Caco-2 (cell line): ENCODE measurements around the gene ZNF385A. TPM values are rescaled to one million over a fixed set of nuclear protein-coding genes. Genes with fewer than 3 reads are reported as not detected.

Experiments used
- BruUV-seq: library from RNA; stranded (reverse); fragments of 400-500 nt; replicated peaks from 2 replicates; lab custom pipeline; 2021; lab: Mats Ljungman, UMichigan
- CTCF ChIA-PET: fragments of 300-600 bp; sonication (Branson Sonifier 250); formaldehyde crosslinking; loops from one replicate; lab custom pipeline; 2022; ENCODE audit warnings: antibody characterized with exemption; lab: Charles Lee
- POLR2A ChIA-PET: fragments of 300-600 bp; sonication (Branson Sonifier 250); formaldehyde crosslinking; loops from one replicate; lab custom pipeline; 2022; ENCODE audit warnings: antibody characterized with exemption; lab: Charles Lee
- DNase-seq, 2 experiments: peaks; one replicate each; pipeline versions ENCODE4 v3.0.0 to v3.0.0-alpha.2; 2020 to 2022
- H3K27me3 ChIP-seq: replicated peaks from 2 replicates; pipeline ENCODE4 v1.6.0; 2011; ENCODE audit warnings: low read length; ENCODE audit not compliant: control insufficient read depth, insufficient read depth
- H3K36me3 ChIP-seq: 2 replicates; pipeline ENCODE4 v1.5.1; 2011; ENCODE audit warnings: low read length; ENCODE audit not compliant: control insufficient read depth, insufficient read depth
- H3K4me1 ChIP-seq: fragments of 250-450 bp; sonication (Bioruptor Pico); 2 replicates; pipeline ENCODE4 v1.5.1; 2020; ENCODE audit warnings: mild to moderate bottlenecking
- H3K4me3 ChIP-seq: 2 replicates; pipeline ENCODE4 v1.5.1; 2011; ENCODE audit warnings: low read depth, mild to moderate bottlenecking, control low read depth, low read length
- H3K9me3 ChIP-seq: fragments of 250-450 bp; sonication (Bioruptor Pico); 2 replicates; pipeline ENCODE4 v1.5.1; 2020; ENCODE audit warnings: mild to moderate bottlenecking, moderate library complexity
- H3K27ac Mint-ChIP-seq: one replicate; pipeline ENCODE4 v1.8.0; 2022; ENCODE audit warnings: mixed read lengths; ENCODE audit not compliant: unreplicated experiment
- H3K27me3 Mint-ChIP-seq: one replicate; pipeline ENCODE4 v1.8.0; 2022; ENCODE audit warnings: mixed read lengths; ENCODE audit not compliant: insufficient read depth, unreplicated experiment
- H3K36me3 Mint-ChIP-seq: one replicate; pipeline ENCODE4 v1.8.0; 2022; ENCODE audit warnings: mild to moderate bottlenecking, mixed read lengths; ENCODE audit not compliant: insufficient read depth, unreplicated experiment
- H3K4me1 Mint-ChIP-seq: one replicate; pipeline ENCODE4 v1.8.0; 2022; ENCODE audit warnings: low read depth, mixed read lengths; ENCODE audit not compliant: unreplicated experiment
- H3K4me3 Mint-ChIP-seq: one replicate; pipeline ENCODE4 v1.8.0; 2022; ENCODE audit warnings: mild to moderate bottlenecking, moderate library complexity, mixed read lengths; ENCODE audit not compliant: unreplicated experiment
- H3K9me3 Mint-ChIP-seq: one replicate; pipeline ENCODE4 v1.8.0; 2022; ENCODE audit warnings: mixed read lengths; ENCODE audit not compliant: unreplicated experiment
- CTCF ChIP-seq, 2 experiments: fragments of 200-600 bp in 1 of 2; IDR thresholded peaks; 1 replicate in 1 of 2; 2 replicates in 1 of 2; pipeline versions ENCODE4 v1.5.1 to v1.8.0; 2011 to 2022; ENCODE audit warnings: antibody characterized with exemption in 1 of 2, control low read depth in 1 of 2, inconsistent platforms in 1 of 2, low read depth in 1 of 2, low read length in 1 of 2, mild to moderate bottlenecking in 1 of 2, moderate library complexity in 1 of 2; ENCODE audit not compliant: insufficient read depth in 1 of 2, severe bottlenecking in 1 of 2, unreplicated experiment in 1 of 2
- intact Hi-C: fragments of 100-400 bp; cut with micrococcal nuclease; formaldehyde crosslinking; loops from one replicate; pipeline ENCODE4 v1.10.0; 2022; ENCODE audit not compliant: unreplicated experiment
- total RNA-seq: library from RNA; stranded (reverse); gene quantifications from 2 replicates; pipeline ENCODE4 v1.2.3, GENCODE V29; 2022

The ZNF385A gene
- total RNA-seq, 1 experiment from 2014 or later: 8.4 TPM

- H3K9me3 ChIP-seq: no peaks in the 10 kb centered on the region
- Mint-ChIP-seq H3K27ac (no peak overlapping the region), H3K27me3 (no peaks in the 10 kb centered on the region), H3K4me3 (no peak overlapping the region), H3K4me1 (no peaks in the 10 kb centered on the region), H3K9me3 (no peaks in the 10 kb centered on the region), H3K36me3 (peaks cover 8% of the 10 kb centered on the region)
- intact Hi-C loops: loop anchor here (2.0 kb wide), 1 partner anchor 33 kb away; no protein-coding TSS in a partner anchor
- ChIA-PET POLR2A (no interaction called here), CTCF (interaction anchor here (0.7 to 1.8 kb wide), 2 partner anchors 10 to 70 kb away, joined by 3 to 10 read pairs; no protein-coding TSS in a partner anchor)
- H3K27me3 ChIP-seq: no peaks in the 10 kb centered on the region
- DNase-seq: no peak
- no peaks in the 10 kb centered on the region for H3K36me3 ChIP-seq
- no peak for TF ChIP-seq CTCF (IDR thresholded peaks at IDR 0.05; ENCODE audit: insufficient read depth in 1 of 2, low read depth in 1 of 2, low read length in 1 of 2, severe bottlenecking in 1 of 2, unreplicated experiment in 1 of 2)
- no TSS peak for BruUV-seq
- no peak overlapping the region for H3K4me3 ChIP-seq
- H3K4me1 ChIP-seq: peaks cover 6% of the 10 kb centered on the region; the same call in 1 of the 2 replicates
Observed at GRCh38 chr12:54369597-54370131, 14.9 kb downstream of the ZNF385A start.

- POLR2A ChIA-PET: interaction anchor here (0.6 to 1.0 kb wide), 3 partner anchors 44 to 397 kb away, joined by 3 to 11 read pairs (median 3); partner anchors contain the start of gene COPZ1
- Mint-ChIP-seq H3K4me1 (no peaks in the 10 kb centered on the region), H3K27ac (no peak overlapping the region), H3K9me3 (no peaks in the 10 kb centered on the region), H3K36me3 (peaks cover 8% of the 10 kb centered on the region), H3K27me3 (no peaks in the 10 kb centered on the region), H3K4me3 (peak overlapping the region; percentile 23)
- CTCF ChIA-PET: interaction anchor here (0.6 to 2.4 kb wide), 11 partner anchors 9 to 1116 kb away, joined by 3 to 28 read pairs (median 5); partner anchors contain the start of genes COPZ1 and SMUG1
- H3K9me3 ChIP-seq: no peaks in the 10 kb centered on the region
- peak; percentile 86 to 87 for DNase-seq
- no peak overlapping the region for H3K4me3 ChIP-seq
- no peaks in the 10 kb centered on the region for H3K27me3 ChIP-seq
- TSS peak; percentile 38 for BruUV-seq
- H3K4me1 ChIP-seq: peaks cover 6% of the 10 kb centered on the region; the same call in 1 of the 2 replicates
- intact Hi-C loops: loop anchor here (1.0 to 2.0 kb wide), 2 partner anchors 32 to 149 kb away; no protein-coding TSS in a partner anchor
- H3K36me3 ChIP-seq: no peaks in the 10 kb centered on the region
- peak; percentile 75 to 86 for TF ChIP-seq CTCF (IDR thresholded peaks at IDR 0.05; ENCODE audit: insufficient read depth in 1 of 2, low read depth in 1 of 2, low read length in 1 of 2, severe bottlenecking in 1 of 2, unreplicated experiment in 1 of 2)
Observed at GRCh38 chr12:54368709-54369596, 15.6 kb downstream of the ZNF385A start.
